Activated CD4-positive, alpha-beta T cell treated with anti-CD3 and anti-CD28 coated beads, Interleukin-10, Interleukin-2, amounts not matched to agents 100 ng/mL and 50 ng/mL, durations not matched to agents 16 hours and 8 hours (primary cell): ENCODE data around the gene CHAF1B.

Experiments used
- DNase-seq: peaks from one replicate; pipeline ENCODE4 v3.0.0-alpha.2; 2020

CHAF1B gene

GRCh38 chr21:36429947-36430546 lies 44.9 kb downstream of the CHAF1B start:
- DNase-seq, result peak; percentile 91

- no peak for DNase-seq
Measured at GRCh38 chr21:36430841-36431240, 45.6 kb downstream of the CHAF1B start.

GRCh38 chr21:36431252-36431651 lies 46.1 kb downstream of the CHAF1B start:
- no peak for DNase-seq

GRCh38 chr21:36433059-36433709 lies 48.0 kb downstream of the CHAF1B start:
- DNase-seq, result no peak

GRCh38 chr21:36434144-36434543 lies 49.0 kb downstream of the CHAF1B start:
- DNase-seq, result no peak

- no peak for DNase-seq
Measured at GRCh38 chr21:36436829-36437744, 51.9 kb downstream of the CHAF1B start.

- no peak for DNase-seq
Measured at GRCh38 chr21:36437745-36438128, 52.5 kb downstream of the CHAF1B start.

- no peak for DNase-seq
Measured at GRCh38 chr21:36441715-36442114, 56.5 kb downstream of the CHAF1B start.

GRCh38 chr21:36446301-36446700 lies 61.1 kb downstream of the CHAF1B start:
- no peak for DNase-seq

- DNase-seq, result no peak
Measured at GRCh38 chr21:36450511-36450910, 65.3 kb downstream of the CHAF1B start.

- DNase-seq, result no peak
Measured at GRCh38 chr21:36451506-36451905, 66.3 kb downstream of the CHAF1B start.

- no peak for DNase-seq
Measured at GRCh38 chr21:36452281-36452825, 67.2 kb downstream of the CHAF1B start.

- no peak for DNase-seq
Measured at GRCh38 chr21:36454093-36454531, 68.9 kb downstream of the CHAF1B start.

- no peak for DNase-seq
Measured at GRCh38 chr21:36454706-36455105, 69.5 kb downstream of the CHAF1B start.

GRCh38 chr21:36456729-36457414 lies 71.7 kb downstream of the CHAF1B start:
- DNase-seq, result no peak

- no peak for DNase-seq
Measured at GRCh38 chr21:36459098-36459497, 73.9 kb downstream of the CHAF1B start.

- no peak for DNase-seq
Measured at GRCh38 chr21:36460866-36461265, 75.7 kb downstream of the CHAF1B start.

- no peak for DNase-seq
Measured at GRCh38 chr21:36461277-36461917, 76.2 kb downstream of the CHAF1B start.

GRCh38 chr21:36461918-36462486 lies 76.8 kb downstream of the CHAF1B start:
- DNase-seq, result no peak

GRCh38 chr21:36463204-36463603 lies 78.0 kb downstream of the CHAF1B start:
- DNase-seq, result no peak

- DNase-seq, result no peak
Measured at GRCh38 chr21:36463991-36464390, 78.8 kb downstream of the CHAF1B start.

- DNase-seq, result no peak
Measured at GRCh38 chr21:36464590-36464989, 79.4 kb downstream of the CHAF1B start.
